Subcutaneous abdominal adipose tissue (tissue), 5 donors: ENCODE results near the gene PDE7B.

Experiments used
- H3K27ac ChIP-seq: one replicate; pipeline ENCODE4 v1.7.0; 2013; ENCODE audit warnings: low read depth, mild to moderate bottlenecking, inconsistent platforms, low read length, moderate library complexity
- H3K27me3 ChIP-seq, 5 donors: one replicate each; pipeline ENCODE4 v1.7.0; 2013; ENCODE audit warnings: low read length in 5 of 5, inconsistent platforms in 1 of 5; ENCODE audit not compliant: control insufficient read depth in 5 of 5, insufficient read depth in 4 of 5
- H3K36me3 ChIP-seq, 5 donors: one replicate each; pipeline ENCODE4 v1.7.0; 2013; ENCODE audit warnings: low read length in 5 of 5; ENCODE audit not compliant: control insufficient read depth in 5 of 5, insufficient read depth in 5 of 5
- H3K4me1 ChIP-seq, 5 donors: one replicate each; pipeline ENCODE4 v1.7.0; 2013; ENCODE audit warnings: low read length in 5 of 5, mild to moderate bottlenecking in 3 of 5, moderate library complexity in 1 of 5; ENCODE audit not compliant: control insufficient read depth in 5 of 5, insufficient read depth in 5 of 5
- H3K4me3 ChIP-seq, 5 donors: one replicate each; pipeline ENCODE4 v1.7.0; 2013; ENCODE audit warnings: low read length in 5 of 5, low read depth in 1 of 5
- H3K9ac ChIP-seq, 5 donors: one replicate each; pipeline ENCODE4 v1.7.0; 2013; ENCODE audit warnings: low read length in 5 of 5, mild to moderate bottlenecking in 4 of 5, moderate library complexity in 3 of 5
- H3K9me3 ChIP-seq, 5 donors: one replicate each; pipeline ENCODE4 v1.7.0; 2013; ENCODE audit warnings: low read length in 5 of 5; ENCODE audit not compliant: control insufficient read depth in 5 of 5
- donor health status: healthy.
- donor health status: healthy.
- donor health status: healthy.
- donor health status: healthy.
- donor health status: healthy.

The PDE7B gene

DNA sequence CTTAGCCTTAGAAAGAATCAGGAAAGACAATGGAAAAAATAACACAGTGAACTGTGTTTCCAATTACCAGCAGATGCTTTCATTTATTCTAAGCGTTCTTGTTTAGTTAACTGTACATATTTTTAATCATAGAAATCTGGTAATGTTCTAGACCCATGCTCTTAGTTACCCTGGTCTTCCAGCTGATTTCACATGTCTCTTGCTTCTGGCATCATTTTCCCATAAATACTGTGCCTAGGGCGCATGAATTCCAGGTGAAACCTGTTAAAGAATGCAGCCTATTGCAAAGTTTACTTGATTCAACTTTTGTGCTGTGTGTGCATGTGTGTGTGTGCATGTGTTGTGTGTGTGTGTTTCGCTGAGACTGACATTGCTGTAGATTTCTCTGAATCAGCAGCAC, 178.6 kb downstream of the PDE7B start:
- Histone ChIP-seq H3K27me3 (no peaks in the 10 kb centered on the region), H3K4me1 (peaks cover 0 to 7% (median 4%) of the 10 kb centered on the region in 5 donors), H3K36me3 (no peaks in the 10 kb centered on the region), H3K27ac (no peak overlapping the region), H3K9me3 (no peaks in the 10 kb centered on the region), H3K4me3 (no peak overlapping the region), H3K9ac (no peak overlapping the region)

DNA sequence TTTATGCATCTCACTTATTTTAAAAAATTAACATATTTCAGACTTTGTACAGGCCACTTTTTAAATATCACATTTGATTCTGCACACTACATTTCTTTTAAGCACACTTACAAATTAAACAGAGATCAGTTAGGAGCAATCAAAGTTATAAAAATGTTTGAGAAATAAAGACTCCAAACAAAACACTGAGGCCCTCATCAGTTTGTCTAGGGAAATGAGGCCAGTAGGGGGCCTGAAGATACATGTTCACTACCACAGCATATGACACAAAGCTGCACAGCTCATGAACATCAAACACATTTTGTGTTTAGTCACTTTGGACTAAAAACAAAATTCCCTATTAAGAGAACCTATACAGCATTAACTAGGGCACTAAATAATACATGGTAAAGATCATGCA, 180.5 kb downstream of the PDE7B start:
- H3K27ac ChIP-seq = no peak overlapping the region

DNA sequence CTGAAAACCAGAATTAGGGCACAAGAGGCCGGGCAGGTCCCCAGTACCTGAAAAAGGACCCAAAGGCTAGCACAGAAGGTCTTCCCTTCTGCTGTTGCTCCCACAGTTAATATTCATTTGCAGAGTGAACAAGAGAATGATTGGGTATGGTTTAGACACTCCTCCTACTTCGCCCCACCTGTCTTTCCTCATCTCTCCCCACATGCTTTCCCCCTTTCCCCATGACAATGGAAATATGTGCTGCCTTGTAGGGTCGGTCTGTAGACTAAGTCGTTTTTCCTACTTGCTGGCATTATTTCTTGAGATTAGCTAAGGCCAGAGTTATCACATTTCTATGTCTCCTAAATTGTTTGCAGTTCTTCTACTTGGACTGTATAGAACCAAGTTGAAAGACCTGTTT, 181.9 kb downstream of the PDE7B start:
- Histone ChIP-seq H3K4me1 (peaks cover 2 to 39% (median 24%) of the 10 kb centered on the region in 5 donors), H3K9ac (no peak overlapping the region), H3K9me3 (no peaks in the 10 kb centered on the region), H3K27me3 (no peaks in the 10 kb centered on the region), H3K36me3 (no peaks in the 10 kb centered on the region), H3K4me3 (no peak overlapping the region), H3K27ac (no peak overlapping the region)

More for the DNA sequence above, 180.5 kb downstream of the PDE7B start:
- no peak overlapping the region for H3K4me3 ChIP-seq
- no peaks in the 10 kb centered on the region for H3K9me3 ChIP-seq
- no peaks in the 10 kb centered on the region for H3K36me3 ChIP-seq
- peaks cover 0 to 25% (median 16%) of the 10 kb centered on the region in 5 donors for H3K4me1 ChIP-seq
- H3K9ac ChIP-seq = no peak overlapping the region
- H3K27me3 ChIP-seq = no peaks in the 10 kb centered on the region

DNA sequence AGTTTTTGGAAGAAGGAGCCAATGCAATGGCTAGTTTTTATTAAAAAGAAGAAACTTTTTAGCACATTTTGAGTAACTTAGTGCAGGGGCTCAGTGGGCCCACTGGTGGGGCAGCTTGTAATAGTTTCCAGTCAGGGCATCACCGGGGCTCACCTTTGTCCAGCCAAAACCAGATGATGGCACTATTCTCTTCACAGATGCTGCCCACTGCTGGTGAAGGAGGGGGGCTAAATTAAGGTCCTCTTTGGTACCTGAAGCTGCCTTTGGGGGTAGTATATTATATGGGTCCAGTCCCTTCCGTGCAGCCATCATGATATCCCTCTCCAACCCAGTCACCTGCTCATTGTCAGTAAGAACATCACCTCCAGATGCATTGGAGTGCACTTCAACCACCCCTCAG, 182.9 kb downstream of the PDE7B start:
- Histone ChIP-seq H3K27me3 (no peaks in the 10 kb centered on the region), H3K36me3 (no peaks in the 10 kb centered on the region), H3K27ac (no peak overlapping the region), H3K4me1 (peaks cover 2 to 45% (median 24%) of the 10 kb centered on the region in 5 donors), H3K9me3 (no peaks in the 10 kb centered on the region), H3K9ac (no peak overlapping the region), H3K4me3 (no peak overlapping the region)

DNA sequence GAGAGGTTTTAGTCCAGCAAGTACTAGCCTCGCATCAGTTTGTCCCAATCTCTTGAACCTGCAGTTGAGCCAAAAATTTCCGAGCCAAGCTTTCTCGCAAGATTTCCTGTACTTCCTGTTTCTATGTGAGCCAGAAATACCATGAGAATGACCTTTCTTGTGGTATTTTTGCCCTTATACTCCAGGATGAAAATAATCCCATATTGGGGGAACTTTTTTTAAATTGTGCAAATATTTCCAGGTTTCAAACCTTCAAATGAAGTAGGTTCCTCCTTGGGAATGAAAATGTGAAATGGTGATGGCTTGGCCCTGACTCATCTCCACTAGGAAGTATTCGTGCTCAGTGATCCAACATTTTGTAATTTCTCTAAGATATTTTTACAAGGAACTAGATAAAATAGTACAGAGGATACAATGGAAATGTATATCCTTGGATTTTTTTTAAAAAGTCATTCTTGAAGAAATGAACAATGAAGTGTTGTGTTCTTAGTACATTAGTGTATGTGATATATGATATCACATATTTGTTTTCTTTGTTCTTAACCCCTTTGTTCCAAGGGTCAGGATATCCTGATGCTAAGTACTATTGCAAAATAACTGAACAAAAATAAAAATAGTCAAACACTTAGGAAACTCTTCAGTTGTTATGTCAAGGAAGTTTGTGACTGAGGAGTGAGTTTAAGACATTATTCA, 184.0 kb downstream of the PDE7B start:
- Histone ChIP-seq H3K9ac (no peak overlapping the region), H3K4me3 (no peak overlapping the region), H3K27ac (peak overlapping the region; percentile 38), H3K27me3 (no peaks in the 10 kb centered on the region), H3K9me3 (no peaks in the 10 kb centered on the region), H3K4me1 (peaks cover 2 to 56% (median 31%) of the 10 kb centered on the region in 5 donors), H3K36me3 (no peaks in the 10 kb centered on the region)

DNA sequence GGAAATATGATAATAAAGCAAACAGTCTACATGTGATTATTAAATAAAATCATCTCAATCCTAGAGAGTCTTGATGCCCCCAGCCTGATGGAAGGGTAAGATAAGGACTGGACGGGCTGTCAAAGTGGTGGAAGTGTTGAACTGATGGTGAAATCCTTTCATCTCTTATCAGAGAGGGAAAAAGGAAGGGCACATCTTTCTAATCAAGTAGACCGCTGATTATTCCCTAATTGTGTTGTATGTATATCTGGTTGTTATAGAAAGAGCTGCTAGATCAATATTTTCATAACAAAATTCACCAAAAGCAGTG, 184.5 kb downstream of the PDE7B start:
- no peaks in the 10 kb centered on the region for H3K9me3 ChIP-seq
- no peaks in the 10 kb centered on the region for H3K36me3 ChIP-seq
- peaks cover 2 to 60% (median 31%) of the 10 kb centered on the region in 5 donors for H3K4me1 ChIP-seq
- H3K9ac ChIP-seq = no peak overlapping the region
- no peak overlapping the region for H3K4me3 ChIP-seq
- H3K27ac ChIP-seq = peak overlapping the region; percentile 38
- no peaks in the 10 kb centered on the region for H3K27me3 ChIP-seq

DNA sequence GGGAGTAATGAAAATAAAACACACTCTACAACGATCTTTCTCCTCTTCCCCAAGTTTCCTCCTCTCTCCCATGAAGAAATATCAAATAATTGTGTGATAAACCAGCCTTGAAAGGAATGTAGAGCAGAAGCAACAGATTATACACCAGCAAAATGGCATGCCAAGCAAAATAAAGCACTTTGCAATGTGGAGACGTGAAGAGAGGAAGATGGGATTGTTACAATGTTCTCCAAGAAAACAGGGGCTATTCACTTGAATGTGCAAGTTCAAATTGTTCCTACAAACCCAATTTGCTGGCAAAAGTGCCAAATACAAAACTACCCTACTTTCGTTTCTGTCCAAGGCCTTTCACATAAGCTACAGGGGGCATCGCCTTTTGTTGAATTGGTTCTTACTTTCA, 185.1 kb downstream of the PDE7B start:
- H3K4me1 ChIP-seq = peaks cover 2 to 60% (median 31%) of the 10 kb centered on the region in 5 donors
- peak overlapping the region; percentile 35 for H3K27ac ChIP-seq
- H3K4me3 ChIP-seq = peak overlapping the region in 1 of 5 donors; percentile 12
- H3K9me3 ChIP-seq = no peaks in the 10 kb centered on the region
- H3K36me3 ChIP-seq = no peaks in the 10 kb centered on the region
- peak overlapping the region in 1 of 5 donors; percentile 8 for H3K9ac ChIP-seq
- H3K27me3 ChIP-seq = no peaks in the 10 kb centered on the region

DNA sequence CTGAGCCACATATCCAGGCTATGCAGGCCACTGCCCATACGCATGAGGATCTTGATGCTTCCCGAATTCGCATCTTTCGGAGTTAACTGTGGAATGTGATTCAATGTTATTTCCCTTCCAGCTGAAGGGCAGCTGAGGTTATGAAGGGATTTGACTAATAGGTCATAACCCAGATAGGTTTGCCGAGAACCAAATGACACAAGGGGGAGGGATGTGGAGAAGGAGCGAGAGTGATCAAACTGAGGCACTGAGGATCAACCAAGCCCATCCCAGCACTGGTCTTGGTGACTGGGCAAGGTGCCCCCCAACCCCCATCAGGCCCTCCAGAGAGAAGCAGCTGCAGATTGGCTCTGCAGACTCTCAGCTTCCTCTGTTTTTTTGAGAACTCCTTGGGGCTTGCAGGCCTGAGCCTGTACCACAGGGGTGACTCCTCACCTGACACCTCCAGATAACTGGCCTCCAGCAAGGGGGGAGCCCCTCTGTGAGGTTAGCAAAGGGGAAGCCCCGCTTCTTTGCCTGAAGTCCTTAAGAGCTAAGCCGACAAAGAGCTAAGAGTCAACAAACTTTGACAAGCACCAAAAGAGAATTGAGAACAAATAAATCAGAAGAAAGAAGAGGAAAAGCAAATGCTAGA, 185.9 kb downstream of the PDE7B start:
- peak overlapping the region; percentile 39 to 67 (median 65) for H3K4me3 ChIP-seq
- H3K27me3 ChIP-seq = no peaks in the 10 kb centered on the region
- no peaks in the 10 kb centered on the region for H3K9me3 ChIP-seq
- peaks cover 2 to 60% (median 31%) of the 10 kb centered on the region in 5 donors for H3K4me1 ChIP-seq
- peak overlapping the region in 3 of 5 donors; percentile 7 to 66 (median 37) for H3K9ac ChIP-seq
- H3K27ac ChIP-seq = peak overlapping the region; percentile 69
- H3K36me3 ChIP-seq = no peaks in the 10 kb centered on the region

DNA sequence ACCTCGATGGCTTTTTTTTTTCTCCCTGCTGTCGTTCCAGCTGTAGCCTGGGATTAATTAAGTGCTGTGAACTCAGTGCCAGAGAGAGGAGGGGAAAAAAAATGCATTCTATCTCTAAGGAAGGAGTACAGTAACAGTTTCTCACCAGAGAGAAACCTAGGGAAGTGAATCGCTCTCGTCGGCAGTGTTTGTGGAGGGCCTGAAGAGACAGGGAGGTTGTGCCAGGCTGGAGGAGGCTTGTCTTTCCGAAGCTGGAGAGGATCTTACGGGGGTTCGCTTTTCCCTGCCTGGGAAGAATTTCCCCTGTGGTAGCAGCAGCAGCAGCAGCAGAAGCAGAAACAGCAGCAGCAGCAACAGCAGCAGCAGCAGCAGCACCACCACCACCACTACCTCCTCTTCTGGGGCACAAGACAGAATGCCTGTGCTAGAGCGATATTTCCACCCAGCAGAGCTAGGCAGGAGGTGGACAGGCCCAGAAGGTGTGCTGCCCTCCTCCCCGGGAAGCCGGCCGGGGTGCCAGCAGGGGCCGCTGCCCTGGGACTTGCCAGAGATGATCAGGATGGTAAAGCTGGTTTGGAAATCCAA, 186.5 kb downstream of the PDE7B start:
- H3K4me3 ChIP-seq = peak overlapping the region; percentile 39 to 67 (median 65)
- no peaks in the 10 kb centered on the region for H3K9me3 ChIP-seq
- H3K9ac ChIP-seq = peak overlapping the region in 3 of 5 donors; percentile 7 to 66 (median 37)
- no peaks in the 10 kb centered on the region for H3K27me3 ChIP-seq
- H3K4me1 ChIP-seq = peaks cover 2 to 60% (median 31%) of the 10 kb centered on the region in 5 donors
- no peaks in the 10 kb centered on the region for H3K36me3 ChIP-seq
- peak overlapping the region; percentile 69 for H3K27ac ChIP-seq

DNA sequence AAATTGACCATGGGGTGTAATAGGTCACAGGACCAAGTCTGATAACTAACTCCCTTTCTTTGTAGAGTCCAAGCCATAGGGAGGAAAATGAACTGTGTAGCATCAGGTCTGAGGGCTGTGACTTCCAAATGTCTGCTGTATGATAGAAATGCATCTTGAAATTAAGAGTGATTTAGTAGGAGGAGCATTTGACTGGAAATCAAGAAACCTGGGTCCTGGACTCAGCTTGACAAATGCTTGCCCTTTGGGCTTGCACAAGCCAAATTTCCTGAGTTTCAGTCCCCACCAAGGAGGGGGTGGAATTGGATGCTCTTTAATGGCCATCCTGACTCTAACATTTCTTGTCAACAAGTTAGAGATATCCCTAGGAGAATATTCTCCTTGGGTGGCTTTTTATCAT, 187.0 kb downstream of the PDE7B start:
- Histone ChIP-seq H3K9me3 (no peaks in the 10 kb centered on the region), H3K36me3 (no peaks in the 10 kb centered on the region), H3K27me3 (no peaks in the 10 kb centered on the region), H3K27ac (peak overlapping the region; percentile 26), H3K4me1 (peaks cover 2 to 60% (median 31%) of the 10 kb centered on the region in 5 donors), H3K4me3 (peak overlapping the region; percentile 35 to 67 (median 62)), H3K9ac (peak overlapping the region in 2 of 5 donors; percentile 37 to 66)
